ENCODE results near the gene C18orf54.

GRCh38 chr18:54316071-54316820 lies 41.5 kb upstream of the C18orf54 start:
- no peak for TF ChIP-seq EP300 (IDR thresholded peaks at IDR 0.05)
- no peak for TF ChIP-seq POLR2A (IDR thresholded peaks at IDR 0.05; ENCODE audit: low read length)
